Measurements from ENCODE around the gene FCN1.

Gene FCN1

GRCh38 chr9:134913041-134913712 is 4.5 kb downstream of the FCN1 start:
- peak; percentile 38 for DNase-seq

- DNase-seq: peak; percentile 41
Observed at GRCh38 chr9:134912126-134912840, 5.4 kb downstream of the FCN1 start.

- DNase-seq: peak; percentile 36
Observed at GRCh38 chr9:134909511-134910481, 7.9 kb downstream of the FCN1 start.

GRCh38 chr9:134908524-134909309 is 9.0 kb downstream of the FCN1 start:
- peak; percentile 43 for DNase-seq

- no peak for DNase-seq
Observed at GRCh38 chr9:134902936-134903335, 14.8 kb downstream of the FCN1 start.

- no peak for DNase-seq
Observed at GRCh38 chr9:134899818-134900217, 17.9 kb downstream of the FCN1 start.

GRCh38 chr9:134899168-134899567 is 18.5 kb downstream of the FCN1 start:
- DNase-seq: no peak

GRCh38 chr9:134898319-134898718 is 19.4 kb downstream of the FCN1 start:
- no peak for DNase-seq

GRCh38 chr9:134897584-134898170 is 20.0 kb downstream of the FCN1 start:
- no peak for DNase-seq

- no peak for DNase-seq
Observed at GRCh38 chr9:134896834-134897583, 20.7 kb downstream of the FCN1 start.

- peak; percentile 37 for DNase-seq
Observed at GRCh38 chr9:134895908-134896833, 21.5 kb downstream of the FCN1 start.

GRCh38 chr9:134895567-134895907 is 22.2 kb downstream of the FCN1 start:
- no peak for DNase-seq

GRCh38 chr9:134895097-134895496 is 22.6 kb downstream of the FCN1 start:
- DNase-seq: no peak

- DNase-seq: peak; percentile 20
Observed at GRCh38 chr9:134894136-134894860, 23.4 kb downstream of the FCN1 start.

GRCh38 chr9:134892820-134893420 is 24.8 kb downstream of the FCN1 start:
- no peak for DNase-seq

- peak; percentile 41 for DNase-seq
Observed at GRCh38 chr9:134892221-134892620, 25.5 kb downstream of the FCN1 start.

GRCh38 chr9:134891713-134892112 is 26.0 kb downstream of the FCN1 start:
- DNase-seq: peak; percentile 35

- DNase-seq: peak; percentile 32
Observed at GRCh38 chr9:134891053-134891452, 26.7 kb downstream of the FCN1 start.

- no peak for DNase-seq
Observed at GRCh38 chr9:134890155-134890495, 27.6 kb downstream of the FCN1 start.

All from islet precursor cell (in vitro differentiated cells).